Measurements from ENCODE around the gene CEACAM21.

Gene CEACAM21

DNA sequence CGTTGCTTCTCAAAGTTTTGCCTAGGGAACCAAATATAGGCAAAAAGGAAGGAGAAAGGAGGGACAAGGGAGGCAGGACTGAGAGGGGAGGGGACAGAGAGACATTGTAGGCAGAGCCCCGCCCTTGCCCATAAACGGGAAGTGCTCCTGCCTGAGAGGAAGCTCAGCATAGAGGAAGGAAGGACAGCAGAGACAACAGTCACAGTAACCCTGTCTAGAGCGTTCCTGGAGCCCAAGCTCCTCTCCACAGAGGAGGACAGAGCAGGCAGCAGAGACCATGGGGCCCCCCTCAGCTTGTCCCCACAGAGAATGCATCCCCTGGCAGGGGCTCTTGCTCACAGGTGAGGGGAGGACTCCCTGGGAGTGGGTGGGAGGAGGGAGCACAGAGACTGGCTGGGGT is at the start of gene CEACAM21:
Gene CEACAM21 (plus strand): TSS at position 169 of the 400 bp plus-strand sequence. CDS start 109 bp downstream, at position 278.
- peak; percentile 20 for DNase-seq

DNA sequence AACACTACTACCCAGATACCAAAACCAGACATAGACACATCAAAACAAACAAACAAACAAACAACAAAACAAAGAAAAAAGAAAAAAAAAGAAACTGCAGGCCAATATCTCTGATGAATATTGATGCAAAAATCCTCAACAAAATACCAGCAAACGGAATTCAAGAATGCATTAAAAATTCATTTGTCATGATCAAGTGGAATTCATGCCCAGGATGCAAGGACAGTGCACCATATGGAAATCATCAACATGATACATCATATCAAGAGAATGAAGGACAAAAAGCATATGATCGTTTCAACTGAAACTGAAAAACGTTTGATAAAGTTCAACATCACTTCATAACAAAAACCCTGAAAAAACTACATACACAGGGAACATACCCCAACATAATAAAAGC is 48.9 kb upstream of the CEACAM21 start:
- no peak for DNase-seq

- DNase-seq: no peak
These were observed 47.9 kb upstream of the CEACAM21 start for GRCh38 chr19:41528106-41528505.

DNA sequence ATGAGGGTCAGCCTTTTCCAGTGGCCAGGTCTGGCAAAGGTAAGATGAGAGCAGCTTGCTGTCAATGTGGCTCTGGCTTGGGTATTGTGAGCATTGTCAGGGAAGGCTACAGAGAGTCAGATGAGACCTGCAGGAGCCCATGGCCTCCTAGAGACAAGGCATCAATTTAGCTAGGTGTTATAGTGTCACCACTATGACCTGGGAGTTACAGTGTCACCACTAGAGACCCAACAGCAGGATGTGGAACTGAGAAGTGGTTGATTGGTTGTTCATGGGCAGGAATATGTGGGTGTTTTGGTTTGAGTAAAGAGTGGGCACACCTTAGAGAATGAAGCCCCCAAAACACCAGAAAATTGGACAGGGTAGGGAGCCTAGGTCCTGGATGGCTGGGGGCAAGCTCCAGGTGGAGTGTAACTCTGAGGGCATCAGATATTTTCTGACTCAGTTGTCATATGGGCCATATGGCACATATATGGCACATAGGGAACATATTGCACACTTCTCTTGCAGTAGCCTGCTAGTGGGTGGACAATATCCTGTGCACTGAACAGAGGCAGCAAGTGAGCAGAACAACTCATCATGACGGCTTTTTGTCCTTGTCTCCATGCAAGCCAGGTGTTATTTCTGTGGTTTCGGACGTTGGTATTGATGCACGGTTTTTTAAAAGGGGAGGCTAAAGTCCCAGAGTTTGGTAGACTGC is 46.3 kb upstream of the CEACAM21 start:
- DNase-seq: no peak

DNA sequence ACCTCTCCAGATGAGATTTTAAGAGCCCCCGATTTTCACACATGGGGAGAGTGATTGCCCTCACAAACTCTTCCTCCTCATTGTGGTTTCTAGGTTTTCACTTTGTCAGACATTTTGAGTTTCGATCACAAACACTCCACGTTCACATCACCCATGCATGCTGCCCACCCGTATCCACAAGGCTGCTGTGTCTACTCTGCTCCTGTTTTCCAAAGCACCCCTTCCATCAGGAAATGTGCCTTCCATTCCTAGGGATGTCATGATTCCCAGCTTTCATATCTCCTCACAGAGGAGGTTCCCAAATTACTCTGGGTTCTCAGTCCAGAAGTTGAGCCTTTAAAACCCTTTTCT is 45.8 kb upstream of the CEACAM21 start:
- no peak for DNase-seq

- DNase-seq: no peak
These were observed 45.1 kb upstream of the CEACAM21 start for GRCh38 chr19:41530761-41531301.

DNA sequence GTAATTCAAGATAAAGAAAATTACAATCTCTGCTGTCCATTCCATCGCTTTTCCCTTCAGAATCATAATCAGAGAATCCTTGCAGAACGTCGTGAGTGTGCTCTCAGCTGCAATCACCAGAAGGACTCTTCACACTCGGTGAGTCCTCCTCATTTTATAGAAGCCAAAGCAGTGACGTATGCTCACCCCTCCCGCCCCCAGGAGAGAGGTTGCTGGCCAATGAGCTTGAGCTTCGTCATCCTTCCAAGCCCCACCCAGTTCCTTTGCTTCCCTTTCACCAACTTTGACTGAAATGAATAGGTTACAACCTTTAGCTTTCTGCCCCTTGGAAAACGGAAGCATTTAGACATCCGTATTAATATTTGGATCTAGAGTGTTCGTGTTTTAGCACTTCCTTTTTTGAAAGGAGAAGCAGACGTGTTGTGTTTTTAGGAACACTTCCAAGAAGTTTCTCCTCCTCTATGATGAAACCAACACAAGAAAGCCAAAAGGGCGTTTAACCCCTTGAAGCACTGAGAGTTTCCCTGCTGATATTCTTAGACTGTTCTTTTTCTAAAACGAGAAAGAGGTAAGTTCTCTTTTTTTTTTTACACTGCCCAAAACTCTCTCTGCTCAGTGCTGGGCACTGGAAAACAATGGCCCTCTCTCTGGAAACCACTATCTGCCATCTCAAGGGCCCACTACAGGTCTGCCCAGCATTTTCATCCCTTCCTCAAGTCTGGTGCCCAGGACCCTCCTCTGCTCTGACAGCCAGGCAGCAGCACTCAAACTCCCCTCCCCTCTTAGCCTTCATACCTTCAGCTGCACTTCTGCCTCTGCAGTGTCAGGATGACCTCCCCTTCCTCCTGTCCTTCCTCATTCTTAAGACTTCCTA is 44.3 kb upstream of the CEACAM21 start:
- DNase-seq: no peak

- DNase-seq: no peak
These were observed 43.4 kb upstream of the CEACAM21 start for GRCh38 chr19:41532526-41532925.

- DNase-seq: no peak
These were observed 42.2 kb upstream of the CEACAM21 start for GRCh38 chr19:41533671-41534215.

DNA sequence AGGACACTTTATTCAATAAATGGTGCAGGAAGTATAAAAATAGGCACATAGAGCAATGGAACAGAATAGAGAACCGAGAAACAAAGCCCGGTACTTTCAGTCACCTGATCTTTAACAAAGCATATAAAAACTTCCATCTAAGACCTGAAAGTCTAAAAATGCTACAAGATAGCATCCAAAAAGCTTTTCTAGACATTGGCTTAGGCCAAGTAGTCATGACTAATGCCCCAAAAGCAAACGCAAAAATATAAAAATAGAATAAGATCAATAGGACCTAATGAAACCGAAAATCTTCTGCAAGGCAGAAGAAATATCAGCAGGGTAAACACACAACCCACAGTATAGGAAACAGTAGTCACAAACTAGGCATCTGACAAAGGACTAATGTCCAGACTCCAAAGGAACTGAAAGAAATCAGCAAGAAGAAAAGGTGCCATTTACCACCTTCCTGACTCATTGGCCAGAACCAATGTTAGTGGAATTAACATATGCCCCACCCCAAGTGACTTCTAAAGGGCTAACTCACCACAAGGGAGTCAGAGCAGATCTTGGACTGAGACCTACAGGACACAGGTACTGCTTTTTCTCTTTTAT is 40.8 kb upstream of the CEACAM21 start:
- no peak for DNase-seq

DNA sequence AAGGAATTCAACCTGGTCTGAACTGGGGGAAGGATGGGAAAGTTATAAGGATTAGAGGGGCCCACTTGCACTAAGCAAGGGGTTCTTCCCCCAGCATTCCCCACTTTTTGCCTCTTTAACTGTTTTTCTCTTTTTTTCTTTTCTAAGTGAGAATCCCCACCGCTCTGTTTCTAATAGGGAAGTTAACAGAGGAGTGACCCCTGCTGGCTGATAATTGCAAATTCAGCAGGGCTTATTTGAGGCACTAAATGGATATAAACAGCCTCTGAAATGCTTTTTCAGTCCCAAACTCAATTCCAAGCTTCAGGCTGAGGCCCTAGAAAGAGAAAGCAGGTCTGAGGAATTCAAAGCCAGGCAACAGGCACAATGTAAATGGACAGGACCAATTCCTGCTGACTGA is 38.2 kb upstream of the CEACAM21 start:
- DNase-seq: no peak

DNA sequence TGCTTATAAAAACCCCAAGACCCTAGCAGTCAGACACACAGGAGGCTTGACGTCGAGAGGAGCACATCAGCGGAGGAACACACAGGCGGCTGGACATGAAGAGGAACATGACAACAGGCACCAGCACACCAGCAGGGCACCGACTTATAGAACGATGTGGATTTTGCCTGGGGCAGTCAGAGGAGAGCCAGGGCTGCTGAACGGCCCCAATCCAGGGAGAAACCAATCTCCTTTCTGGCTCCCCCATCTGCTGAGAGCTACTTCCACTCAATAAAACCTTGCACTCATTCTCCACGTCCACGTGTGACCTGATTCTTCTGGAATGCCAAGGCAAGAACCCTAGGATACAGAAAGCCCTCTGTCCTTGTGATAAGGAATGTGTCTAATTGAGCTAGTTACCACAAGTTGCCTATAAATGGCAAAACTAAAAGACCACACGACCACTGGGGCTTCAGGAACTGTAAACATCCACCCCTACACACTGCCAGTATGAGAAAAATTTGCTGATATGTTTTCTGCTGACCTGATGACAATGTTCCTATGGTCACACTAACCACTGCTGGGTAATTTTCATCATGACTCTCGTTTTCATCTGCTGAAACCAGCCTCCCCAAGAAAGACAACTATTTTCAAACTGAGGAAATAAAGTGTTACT is 35.8 kb upstream of the CEACAM21 start:
- no peak for DNase-seq

DNA sequence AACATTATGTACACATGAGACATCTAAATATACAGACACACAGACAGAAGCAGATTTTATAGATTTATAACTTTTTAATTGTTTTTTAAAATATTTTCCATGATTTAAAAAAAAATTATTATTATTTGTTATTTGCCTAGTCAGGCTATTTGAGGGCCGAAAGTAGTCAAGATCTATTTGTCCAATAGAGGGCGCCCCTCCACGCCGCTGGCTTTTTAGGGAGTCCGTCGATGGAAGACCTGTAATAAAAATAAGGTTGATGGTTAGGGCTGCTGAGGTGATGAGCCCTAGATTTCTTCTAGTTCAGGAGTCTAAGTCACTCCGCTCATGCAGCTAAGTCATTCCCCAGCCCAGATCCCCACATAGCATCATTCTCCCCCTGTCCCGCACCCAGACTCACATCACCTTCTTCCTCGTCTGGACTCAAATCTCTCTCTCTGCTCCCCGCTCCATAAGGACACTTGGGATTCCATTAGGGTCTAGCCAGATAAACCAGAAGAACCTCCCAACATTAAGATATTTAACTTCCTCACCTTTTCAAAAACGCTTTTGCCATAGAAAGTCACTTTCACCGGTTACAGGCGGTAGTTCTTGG is 33.9 kb upstream of the CEACAM21 start:
- peak; percentile 25 for DNase-seq

GRCh38 chr19:41542622-41543021 is 33.3 kb upstream of the CEACAM21 start:
- no peak for DNase-seq

DNA sequence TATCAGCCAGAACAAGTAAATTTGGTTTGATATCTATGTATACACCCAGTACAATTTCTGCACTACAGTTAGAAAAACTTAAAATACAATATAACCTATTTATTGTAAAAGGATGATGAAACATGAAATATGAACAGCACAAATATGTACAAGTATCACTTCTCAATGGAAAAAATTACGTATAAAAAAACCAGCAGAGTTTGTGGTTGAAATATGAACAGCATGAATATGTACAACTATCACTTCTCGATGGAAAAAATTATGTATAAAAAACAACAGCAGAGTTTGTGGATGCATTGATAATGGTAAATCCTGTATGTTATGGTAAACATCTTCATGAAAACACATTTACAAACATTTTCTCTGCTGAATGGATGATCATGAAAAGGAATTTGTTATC is 32.4 kb upstream of the CEACAM21 start:
- DNase-seq: no peak

GRCh38 chr19:41545547-41545946 is 30.4 kb upstream of the CEACAM21 start:
- no peak for DNase-seq

GRCh38 chr19:41546386-41546789 is 29.6 kb upstream of the CEACAM21 start:
- DNase-seq: no peak

DNA sequence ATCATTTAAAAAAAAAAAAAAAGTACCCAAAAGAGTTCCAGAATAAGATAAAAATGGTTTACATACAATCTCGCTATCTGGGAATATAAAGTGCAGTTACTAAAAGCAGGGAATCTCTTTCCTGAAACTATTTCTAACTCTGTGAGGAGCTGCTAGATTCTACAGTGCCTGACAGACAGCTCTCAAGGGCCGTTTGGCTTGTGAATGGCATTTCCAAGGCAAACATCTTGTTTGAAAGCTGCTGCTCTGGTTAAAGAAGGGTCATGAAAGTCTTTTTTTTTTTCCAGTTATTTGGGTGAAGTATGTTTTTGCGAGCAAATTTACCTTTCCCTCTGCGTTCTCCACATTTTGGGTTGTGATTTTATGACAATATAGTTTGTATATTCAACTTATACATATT is 29.0 kb upstream of the CEACAM21 start:
- DNase-seq: no peak

DNA sequence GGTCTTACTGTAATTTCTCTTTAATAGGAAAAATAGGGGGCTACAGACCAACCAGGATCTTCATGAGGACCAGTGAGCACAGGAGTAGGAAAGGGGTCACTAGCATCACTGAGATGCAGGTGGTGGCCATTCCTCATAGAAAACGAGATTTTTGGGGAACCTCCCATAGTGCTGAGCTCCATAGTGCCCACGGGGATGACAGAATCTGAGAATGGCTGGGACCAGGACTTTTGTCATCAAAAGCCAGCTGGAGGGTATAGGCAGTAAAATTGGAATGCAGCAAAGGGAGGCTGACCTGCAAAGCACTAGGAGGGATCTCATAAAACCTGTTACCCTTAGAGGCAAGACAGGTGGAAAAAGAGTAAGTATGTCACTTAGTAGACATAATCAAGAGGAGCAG is 28.4 kb upstream of the CEACAM21 start:
- DNase-seq: no peak

- DNase-seq: no peak
These were observed 27.9 kb upstream of the CEACAM21 start for GRCh38 chr19:41548047-41548446.

DNA sequence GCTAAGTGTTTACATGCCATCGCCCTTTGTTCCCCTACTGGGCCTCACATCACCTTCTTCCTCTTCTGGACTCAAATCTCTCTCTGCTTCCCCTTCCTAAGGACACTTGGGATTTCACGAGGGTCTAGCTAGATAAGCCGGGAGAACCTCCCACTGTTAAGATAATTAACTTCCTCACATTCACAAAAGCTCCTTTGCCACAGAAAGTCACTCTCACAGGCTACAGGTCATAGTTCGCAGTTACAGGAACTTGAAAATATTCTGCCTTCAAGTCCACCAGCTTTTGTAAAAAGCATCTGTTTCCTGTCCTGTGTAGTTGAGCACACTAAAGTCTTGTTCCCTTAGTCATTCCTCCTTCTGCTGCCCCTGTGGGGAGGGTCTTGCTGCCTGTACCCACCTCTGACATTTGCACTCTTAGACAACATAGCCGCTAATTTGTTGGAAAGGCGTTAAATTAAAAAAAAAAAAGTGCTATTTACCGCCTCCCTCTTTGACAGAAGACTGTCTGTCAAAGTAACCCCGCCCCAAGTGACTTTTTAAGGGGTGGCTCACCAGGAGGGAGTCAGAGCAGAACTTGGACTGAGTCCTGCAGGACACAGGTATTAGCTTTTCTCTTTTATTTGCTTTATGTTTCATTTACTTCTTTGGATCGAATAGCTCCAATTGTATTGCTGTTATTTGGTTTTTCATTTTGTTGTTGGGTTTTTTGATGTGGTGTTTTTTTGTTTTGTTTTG is 26.8 kb upstream of the CEACAM21 start:
- peak; percentile 32 for DNase-seq

GRCh38 chr19:41549884-41550283 is 26.1 kb upstream of the CEACAM21 start:
- DNase-seq: no peak

Data from NK-92 treated with Interleukin-12 subunit alpha and Interleukin-12 subunit beta, amount 100 ng/mL, for 24 hours (cell line).